Fibroblast of skin of back (primary cell): ENCODE measurements around the gene CDK1.

Experiments used
- DNase-seq: peaks from one replicate; pipeline ENCODE4 v3.0.0-alpha.2; 2013

Gene CDK1

GRCh38 chr10:60778971-60779796, 906 bp downstream of the CDK1 start:
- DNase-seq = peak; percentile 7

DNA sequence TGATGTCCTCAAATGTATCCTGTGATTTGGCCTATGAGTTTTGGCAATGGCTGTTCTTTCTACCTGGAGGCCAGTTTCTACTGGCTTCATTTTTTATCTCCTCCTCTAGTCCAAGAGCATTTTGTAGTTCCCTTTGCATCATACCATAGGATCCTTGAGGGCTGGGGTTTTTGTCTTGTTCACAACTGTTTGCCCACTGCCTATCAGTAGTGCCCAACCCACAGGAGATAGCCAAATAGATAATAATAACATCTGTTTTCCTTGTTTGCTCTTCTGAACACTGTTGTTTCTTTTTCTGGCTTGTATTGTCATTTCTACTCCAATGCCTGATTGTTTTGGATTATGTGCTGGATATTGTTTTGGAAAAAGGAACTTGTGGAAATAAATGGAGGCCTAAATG, 3.4 kb downstream of the CDK1 start:
- DNase-seq = no peak

GRCh38 chr10:60784641-60785040, 6.4 kb downstream of the CDK1 start:
- no peak for DNase-seq

DNA sequence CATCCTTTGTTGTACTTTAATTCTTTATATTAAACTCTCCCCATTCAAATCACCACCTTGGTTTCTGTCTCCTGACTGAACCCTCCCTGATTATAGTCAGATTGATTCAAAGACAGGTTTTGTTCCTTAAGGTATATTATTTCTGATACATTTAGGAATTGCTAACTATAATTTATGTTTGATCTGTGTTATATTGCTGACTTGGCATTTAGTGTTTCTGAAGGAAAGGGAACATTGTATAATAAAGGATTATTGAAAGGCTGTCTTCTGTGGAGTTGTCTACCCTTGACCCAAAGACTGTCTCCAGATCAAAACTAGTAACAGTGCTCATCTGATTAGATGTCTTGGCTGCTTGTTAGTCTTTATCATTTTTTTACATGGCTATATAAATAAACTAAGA, 10.3 kb downstream of the CDK1 start:
- no peak for DNase-seq

DNA sequence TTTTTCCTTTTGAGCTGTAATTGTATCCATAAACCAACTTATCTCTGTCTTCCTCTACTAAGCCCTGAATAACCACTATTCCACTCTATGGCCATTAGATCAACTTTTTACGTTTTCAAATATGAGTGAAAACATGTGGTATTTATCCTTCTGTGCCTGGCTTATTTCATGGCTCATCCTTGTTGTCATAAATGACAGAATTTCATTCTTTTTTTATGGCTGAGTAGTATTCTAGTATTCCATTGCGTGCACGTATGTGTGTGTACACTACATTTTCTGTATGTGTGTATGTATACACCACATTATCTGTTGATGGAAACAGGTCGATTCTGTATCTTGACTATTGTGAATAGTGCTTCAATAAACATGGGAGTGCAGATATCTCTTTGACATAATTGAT, 11.1 kb downstream of the CDK1 start:
- DNase-seq = no peak

GRCh38 chr10:60794953-60795352, 16.7 kb downstream of the CDK1 start:
- no peak for DNase-seq

DNA sequence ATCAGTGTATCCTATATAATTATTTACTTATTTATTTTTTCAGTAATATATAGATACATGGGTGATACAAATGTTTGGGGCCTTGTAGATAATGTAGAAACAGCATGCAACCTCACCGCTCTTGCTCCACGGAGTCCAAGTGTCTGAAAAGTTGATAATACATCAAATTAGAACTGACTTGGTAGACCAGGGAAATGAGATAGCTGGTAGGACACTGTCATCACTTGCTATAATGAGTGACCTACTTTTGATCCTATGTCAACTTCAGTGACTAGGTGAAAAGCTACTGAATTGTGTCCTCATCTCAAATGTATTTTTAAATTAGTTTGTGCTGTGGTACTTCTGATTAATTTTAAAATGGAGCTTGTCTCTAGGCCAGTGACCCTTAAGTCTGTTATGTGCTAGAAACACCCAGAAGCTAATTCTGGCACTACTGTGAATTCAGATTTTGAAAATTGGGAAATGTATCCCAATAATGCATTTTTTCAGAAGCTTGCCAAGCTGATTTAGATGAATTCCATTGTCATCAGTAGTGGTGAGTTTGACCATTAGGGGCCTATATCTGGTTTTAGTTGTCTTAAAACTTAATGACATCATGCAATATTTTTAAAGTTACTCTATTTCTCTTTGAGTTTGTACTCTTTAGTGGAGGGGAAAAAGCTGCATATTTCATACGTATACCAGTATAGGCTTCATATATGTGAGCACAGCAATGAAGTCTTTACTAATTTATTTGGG, 17.4 kb downstream of the CDK1 start:
- DNase-seq = no peak

- no peak for DNase-seq
Measured at GRCh38 chr10:60796481-60796880, 18.2 kb downstream of the CDK1 start.

DNA sequence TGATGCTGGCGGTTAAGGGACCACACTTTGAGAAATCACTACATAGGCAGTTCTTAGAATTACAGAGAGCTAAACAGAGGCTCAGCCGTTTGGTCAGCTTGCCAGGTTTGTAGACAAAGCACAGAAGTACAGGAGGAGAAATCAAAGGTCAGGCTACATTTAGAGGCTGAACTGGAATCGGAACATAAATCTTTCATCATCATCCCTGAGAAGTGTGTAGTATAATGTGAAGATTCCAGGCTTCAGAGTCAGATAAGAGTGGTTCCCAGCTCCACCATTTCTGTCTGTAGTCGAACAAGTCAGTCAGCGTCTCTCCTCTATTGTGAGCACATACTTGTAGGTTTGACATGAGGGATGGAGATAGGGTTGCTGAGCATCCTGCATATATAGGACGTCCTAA, 18.9 kb downstream of the CDK1 start:
- no peak for DNase-seq

- no peak for DNase-seq
Measured at GRCh38 chr10:60798031-60798430, 19.8 kb downstream of the CDK1 start.

DNA sequence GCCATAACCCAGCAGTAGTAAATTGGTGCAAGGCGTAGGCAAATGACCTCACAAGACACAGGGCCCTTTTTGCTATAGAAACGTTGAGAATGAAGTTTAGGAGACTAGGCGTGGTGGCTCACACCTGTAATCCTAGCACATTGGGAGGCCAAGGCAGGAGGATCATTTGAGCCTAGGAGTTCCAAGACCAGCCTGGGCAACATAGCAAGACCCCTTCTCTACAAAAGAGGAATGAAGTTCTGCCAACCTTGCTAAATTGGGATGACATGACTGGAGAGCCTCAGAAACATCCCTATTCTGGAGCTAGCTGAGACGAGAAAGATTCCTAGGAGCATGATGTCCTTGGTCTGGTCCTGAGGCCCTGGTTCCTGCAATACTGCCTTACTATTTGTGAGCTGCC, 20.6 kb downstream of the CDK1 start:
- no peak for DNase-seq

DNA sequence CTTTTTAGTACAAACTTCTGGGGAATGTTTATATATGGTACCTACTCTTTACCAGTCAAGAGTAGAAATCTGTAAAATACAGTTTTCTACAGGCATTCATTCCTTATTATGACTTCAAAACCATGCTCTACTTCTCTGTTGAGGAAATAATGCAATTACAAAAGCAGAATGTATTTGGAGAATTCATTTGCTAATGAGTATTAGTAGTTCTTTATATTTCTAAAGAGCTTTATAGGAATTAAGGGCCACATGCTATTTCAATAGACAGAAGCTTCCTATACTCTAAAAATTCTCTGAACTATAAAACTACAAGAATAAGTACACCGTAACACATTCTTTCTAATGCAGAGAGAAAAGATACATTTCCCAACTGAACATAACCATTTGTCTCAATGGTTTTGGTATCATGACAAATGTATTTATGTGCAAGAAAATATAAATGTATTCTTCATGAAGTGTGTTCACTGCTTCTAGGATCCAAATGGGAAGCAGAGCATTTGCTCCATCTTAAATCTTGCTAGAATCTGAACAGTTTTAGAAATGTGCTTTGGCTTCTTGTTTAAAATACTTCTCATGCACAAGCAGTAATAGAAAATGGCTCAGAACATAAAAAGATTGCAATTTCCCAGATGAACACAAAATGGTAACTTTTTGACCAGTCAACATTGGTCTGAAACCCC, 21.8 kb downstream of the CDK1 start:
- DNase-seq = no peak

DNA sequence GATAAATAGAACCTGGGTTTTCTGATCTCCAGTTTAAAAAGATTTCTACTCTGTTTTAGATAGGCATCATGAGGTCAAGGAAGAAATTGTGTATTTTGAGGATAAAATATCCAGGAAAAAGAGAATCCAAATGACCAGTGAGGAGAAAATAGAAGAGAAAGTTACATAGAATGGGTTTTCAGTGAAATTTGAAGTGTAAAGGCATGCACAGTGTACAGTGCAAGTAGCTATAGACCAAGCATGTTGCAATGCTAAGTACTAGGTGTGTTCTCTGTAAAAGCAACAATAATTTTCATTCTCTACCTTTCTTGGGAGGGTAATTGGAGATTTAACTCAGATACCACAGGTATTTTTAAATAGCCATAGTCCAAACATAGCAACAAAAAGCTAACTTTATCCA, 22.6 kb downstream of the CDK1 start:
- DNase-seq = no peak

GRCh38 chr10:60801522-60801921, 23.2 kb downstream of the CDK1 start:
- no peak for DNase-seq

DNA sequence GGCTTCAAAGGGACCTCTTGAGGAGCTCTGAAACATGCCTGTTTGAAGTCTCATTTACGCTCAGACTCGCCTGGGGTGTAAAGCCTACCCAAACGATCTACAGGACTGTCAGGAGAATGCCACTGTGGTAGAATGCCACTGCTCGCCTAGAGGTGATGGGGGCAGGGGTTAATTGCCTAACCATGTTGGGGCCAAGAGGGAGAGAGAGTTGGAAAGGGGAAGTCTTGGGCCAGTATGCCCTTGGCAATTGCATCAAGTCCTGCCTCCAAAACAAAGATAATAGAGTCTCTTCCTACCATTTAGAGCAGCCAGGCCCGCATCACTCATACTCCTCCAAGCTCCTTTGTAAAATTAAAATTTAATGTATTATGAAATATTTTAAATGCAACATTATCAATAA, 25.2 kb downstream of the CDK1 start:
- DNase-seq = no peak

DNA sequence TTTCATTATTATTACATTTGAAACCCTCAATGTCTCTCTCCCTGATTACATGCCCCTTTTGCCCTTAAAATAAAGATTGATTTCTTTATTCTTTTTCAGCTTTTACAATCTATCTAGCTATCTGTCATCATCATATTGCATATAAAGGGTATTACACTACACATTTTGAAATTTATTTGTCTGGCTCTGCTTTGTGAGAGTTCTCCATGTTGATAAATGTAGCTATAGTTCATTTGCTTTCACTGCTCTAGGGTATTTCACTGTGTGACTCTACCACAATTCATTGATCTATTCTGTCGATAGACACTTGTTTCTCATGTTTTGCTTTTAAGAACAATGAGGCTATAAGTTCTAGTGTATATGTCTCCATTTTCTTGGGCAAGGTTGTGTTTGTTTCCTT, 25.6 kb downstream of the CDK1 start:
- DNase-seq = no peak

DNA sequence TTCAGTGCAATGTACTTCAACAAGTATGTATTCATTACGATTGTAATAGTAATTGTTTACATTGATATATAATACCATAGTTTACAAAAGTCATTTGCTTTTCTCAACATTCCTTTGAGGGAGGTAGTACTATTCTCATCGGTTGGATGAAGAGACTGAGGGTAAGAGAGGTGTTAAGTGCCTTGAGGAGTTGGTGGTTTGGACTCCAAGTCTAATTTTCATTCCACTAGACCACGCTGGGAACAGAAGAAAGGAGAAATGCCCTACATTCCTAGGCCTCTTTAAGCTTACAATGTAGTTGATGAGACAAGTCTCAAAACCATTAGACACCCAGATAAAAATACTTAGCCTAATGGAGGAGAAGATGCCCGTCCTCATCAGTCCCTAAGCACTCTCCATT, 28.6 kb downstream of the CDK1 start:
- peak; percentile 24 for DNase-seq

DNA sequence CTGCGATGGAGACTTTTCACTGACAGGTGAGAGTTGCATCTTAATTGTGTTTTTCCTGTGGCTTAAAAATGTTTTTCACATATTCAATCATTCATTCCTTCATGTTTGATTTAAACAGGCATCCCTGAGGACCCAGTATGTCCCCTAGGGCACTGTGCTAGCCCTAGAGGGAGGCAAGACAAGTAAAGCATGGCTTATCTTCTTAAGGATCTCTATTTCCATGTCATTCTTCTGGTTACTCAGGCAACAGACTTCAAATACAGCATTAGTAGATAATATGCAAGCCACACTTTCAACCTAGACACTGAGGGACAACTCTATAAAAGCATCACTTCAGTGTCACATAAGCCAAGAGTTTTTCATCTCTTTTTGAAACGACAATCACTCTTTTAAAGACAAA, 29.2 kb downstream of the CDK1 start:
- no peak for DNase-seq

DNA sequence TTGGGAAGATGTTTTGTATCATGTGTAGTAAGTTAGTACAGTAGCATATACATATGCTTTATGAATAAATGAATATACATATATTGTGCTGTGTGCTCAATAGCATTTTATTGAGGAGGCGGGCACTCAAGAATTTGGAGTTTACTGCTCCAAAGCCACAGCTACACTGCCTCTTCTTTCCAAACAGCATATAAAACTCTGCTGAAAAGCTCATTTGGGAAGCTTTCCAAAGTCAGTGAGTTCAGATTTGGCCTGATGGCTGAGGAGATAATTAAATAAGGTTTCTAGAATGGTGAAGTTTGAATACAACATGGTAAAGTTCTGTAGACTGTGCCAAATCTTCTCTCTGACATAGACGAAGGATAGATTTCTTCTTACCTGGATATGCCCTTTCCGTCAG, 29.8 kb downstream of the CDK1 start:
- DNase-seq = no peak

GRCh38 chr10:60809157-60809556, 30.9 kb downstream of the CDK1 start:
- DNase-seq = no peak

DNA sequence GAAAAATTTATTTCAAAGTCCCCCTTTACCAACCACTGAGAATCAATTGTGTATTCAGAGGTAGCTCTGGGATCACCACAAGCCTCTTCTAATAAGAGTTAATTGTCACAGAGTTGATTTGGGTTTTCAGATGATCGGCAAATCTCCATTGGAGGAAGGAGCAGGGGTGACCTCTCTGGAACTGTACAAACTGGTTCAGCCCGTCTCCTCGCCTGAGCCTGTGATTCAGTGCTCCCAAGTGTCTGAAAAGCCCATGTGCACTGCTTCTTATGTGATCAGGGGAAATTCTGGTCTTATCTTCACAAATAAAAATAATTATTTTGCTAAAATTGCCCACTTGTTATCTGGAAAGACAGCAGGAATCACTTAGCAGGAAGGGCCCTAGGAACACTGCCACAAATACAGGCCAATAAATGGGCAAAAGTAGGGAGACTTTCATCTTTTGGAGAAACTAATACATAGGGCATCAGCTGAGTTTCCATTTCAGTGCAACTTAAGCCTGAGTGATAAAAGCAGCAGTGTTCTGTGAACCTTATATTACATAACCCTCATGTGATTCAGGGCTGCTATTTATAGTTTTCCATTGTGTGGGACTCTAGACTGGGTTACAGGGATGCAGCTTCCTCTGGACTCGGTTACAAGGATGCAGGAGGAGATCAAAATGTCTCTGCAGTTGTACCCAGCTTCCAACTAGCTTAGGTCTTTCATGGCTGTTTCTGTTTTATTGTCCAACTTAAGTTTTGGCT, 32.3 kb downstream of the CDK1 start:
- peak; percentile 34 for DNase-seq

DNA sequence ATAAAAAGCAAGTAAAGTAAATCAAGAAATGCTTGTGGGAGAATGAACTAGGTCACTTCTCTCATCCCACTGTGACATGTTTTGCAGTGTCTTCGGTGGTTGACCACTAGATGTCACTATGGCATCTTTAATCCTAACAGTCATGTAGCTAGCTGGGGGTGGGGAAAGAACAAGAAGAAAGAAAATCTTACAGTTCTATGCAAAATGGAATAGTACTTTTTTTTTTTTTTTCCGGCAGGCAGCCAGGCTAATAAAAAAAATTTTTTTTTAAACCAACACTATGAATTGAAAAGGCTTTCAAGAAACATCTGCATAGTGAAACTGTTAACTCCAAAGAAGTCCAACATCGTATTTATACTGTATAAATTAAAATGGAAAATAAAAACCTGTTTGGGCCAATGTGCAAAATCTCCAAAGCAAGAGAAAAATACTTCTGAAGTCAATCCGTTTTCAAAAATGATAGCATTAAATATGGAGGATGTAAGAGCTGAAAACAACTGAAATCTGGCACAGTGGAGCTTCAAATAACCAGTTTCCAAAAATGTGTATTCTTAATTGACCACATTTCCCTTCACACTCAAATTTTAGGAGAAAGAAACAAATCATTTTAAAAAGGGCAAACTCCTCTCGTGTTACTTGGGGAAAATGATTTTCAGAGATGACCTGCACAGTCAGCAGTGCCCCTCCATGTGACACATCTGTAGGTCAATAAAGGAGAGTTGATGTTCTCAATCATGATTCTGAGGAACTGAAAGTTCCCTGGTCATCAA, 38.5 kb downstream of the CDK1 start:
- DNase-seq = peak; percentile 84
